Activated CD4-positive, alpha-beta T cell treated with anti-CD3 and anti-CD28 coated beads, Interleukin-2, Interleukin-4, amounts not matched to agents 100 ng/mL and 50 ng/mL, durations not matched to agents 16 hours and 8 hours (primary cell): ENCODE data around the gene SLC25A33.
"Not testable (repeated sequence)": the region's sequence is repeated elsewhere in the genome, so short reads cannot be mapped to it uniquely, and the experiment has no call there.

Experiments
- DNase-seq: peaks from one replicate; pipeline ENCODE4 v3.0.0-alpha.2; 2020; ENCODE audit warnings: low spot score

The SLC25A33 gene

DNA sequence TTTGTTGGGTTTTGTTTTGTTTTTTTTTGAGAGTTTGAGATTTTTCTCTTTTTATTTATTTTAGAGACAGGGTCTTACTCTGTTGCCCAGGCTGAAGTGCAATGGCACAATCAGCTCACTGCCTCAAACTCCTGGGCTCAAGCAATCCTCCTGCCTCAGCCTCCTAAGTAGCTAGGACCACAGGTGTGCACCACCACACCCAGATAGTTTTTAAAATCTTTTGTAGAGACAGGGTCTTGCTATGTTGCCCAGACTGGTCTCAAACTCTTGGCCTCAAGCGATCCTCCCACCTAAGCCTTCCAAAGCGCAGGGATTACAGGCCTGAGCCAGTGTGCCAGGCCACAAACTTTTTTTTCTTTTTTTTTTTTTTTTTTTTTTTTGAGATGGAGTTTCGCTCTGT is 85.8 kb downstream of the SLC25A33 start:
- not testable (repeated sequence) for DNase-seq

DNA sequence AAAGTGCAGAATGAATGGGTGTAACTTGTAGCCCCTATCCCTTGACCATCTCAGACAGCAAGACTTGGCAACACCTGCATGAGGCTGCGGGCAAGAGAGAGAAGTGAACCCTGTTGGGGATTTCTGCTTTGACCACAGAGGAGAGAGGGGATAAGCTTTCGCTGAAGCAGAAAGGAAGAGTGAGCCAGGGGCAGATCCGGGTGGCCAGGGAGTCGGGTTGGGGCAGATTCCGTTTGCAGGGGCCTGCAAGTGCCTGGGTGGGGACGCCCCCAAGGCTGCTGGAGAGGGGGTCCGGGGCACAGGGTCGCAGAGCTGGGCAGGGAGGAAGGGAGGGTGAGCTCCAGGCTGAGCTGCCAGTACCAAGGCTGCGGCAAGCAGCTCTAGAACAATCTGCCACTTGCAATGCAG is 86.9 kb downstream of the SLC25A33 start:
- DNase-seq = peak; percentile 49

DNA sequence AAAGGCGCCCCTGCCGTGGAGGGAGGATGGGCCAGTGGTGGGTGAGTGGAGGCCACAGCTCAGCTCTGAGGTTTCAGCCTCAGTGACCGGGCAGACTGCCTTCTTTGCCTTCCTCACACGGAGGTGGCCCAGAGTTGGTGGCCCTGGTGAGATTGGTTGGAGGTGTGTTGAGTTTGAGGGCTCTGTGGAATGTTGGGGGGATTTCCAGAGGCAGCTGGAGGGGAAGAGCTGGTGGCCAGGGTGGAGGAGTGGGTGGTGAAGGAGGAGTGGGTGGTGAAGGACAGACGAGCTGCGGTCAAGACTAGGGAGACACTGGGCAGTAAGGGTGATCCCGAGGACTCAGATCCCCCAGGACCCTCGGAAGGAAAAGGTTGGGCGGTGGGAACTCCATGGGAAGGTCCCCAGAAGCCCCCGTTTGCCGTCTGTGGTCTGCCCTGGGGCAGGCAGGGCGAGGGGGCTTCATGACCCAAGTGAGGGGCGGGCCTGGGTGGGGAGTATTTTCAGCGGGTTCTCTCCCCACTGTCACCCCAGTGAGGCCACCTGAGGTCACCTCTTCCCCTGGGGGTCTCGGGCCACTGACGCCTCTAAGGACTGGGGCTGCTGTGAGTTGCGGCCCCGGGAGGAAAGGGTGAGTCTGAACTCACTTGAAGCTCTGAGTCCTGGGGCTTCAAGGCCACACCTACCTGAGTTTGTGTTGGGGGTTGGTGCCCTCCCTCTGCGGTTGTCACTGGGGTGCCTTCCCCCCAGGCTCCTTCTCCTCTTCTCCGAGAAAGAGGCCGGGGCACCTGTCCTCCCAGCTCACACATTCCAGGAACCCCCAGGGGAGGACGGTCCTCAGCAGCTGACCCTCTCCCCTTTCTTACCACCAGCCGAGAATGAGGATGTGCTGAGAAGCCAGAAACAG is 89.5 kb downstream of the SLC25A33 start:
- peak; percentile 81 for DNase-seq

DNA sequence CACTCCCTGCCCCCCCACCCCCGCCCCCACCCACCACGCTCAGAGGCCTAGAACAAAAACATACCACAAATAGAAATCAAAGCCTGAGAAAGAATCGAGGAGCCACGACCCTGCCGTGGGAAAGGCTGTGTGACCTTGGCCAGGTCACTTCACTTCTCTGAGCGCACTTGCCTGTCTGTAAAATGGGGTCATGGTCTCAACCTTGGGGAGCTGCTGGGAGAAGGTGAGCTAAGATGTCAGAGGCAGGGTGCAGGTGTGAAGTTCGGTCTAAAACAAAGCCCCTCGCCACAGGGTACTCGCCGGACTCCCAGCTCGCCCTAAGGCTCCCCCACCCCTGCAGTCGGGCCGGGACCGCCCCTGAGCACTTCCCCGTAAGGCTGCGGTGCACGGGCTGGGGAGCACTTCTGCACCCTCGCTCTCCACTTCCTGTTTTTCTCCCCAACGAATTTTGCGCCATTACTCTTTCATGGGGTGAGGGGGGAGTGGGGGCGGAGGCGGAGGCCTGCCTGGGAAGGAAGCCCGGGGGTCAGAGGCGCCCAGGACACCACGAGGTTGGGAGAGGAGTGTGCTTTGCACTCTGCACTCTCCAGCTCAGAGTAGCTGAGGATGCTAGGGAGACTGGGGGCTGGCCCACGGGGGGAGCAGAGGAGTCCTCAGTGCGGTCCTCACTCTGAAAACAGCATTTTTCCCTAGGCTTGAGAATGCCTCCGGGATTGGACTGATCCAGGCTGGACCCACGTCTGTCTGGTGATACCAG is 90.4 kb downstream of the SLC25A33 start:
- DNase-seq = peak; percentile 88

DNA sequence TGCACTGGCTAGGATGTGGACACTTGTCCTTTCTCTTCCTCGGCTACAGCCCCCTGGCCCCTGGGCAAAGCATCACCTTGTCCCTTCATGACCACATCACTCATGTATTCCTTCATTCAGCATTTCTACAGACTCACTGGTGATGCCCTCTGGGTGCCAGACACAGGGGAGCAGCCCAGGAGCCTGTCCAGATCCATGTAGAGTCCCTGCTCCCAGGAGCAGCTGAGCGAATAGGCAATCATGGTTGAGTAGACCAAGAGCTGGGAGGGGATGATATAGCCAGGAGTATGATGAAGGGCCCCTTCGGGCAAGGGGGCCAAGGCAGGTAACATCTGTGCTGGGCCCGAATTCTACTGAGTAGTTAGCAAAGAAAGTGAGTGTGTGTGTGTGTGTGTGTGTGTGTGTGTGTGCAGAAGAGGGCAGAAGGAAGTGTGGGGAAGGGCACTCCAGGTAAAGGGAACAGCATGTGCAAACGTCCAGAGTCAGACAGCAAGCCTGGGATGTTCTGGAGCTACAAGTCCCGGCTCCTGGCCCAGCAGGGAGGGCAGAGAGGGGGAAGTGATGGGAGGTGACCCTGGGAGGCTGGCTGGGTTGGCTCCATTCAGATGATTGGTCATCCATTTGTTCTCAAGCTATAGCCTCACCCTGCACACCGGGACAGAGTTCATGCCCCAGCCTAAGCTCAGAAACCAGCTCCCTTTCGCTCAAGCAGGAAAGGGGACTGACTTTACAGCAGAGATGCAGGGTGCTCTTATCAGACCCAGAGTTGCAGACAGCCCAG is 91.3 kb downstream of the SLC25A33 start:
- peak; percentile 9 for DNase-seq

DNA sequence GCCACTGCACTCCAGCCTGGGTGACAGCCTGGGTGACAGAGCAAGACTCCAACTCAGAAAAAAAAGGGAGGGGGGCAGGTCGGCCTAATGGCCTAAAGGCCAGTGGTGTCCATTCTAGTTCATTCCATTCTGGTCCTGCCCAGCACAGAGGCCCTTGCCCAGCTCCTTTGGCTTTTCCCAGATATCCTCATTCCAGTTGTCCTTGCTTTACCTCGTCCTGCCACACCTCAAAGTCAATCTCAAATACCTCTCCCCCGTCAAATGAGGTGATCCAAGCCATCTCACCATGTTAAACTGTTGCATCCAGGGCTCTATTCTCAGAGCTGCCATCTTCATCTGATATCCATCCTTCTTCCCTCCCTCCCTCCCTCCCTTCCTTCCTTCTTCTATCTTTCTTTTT is 92.3 kb downstream of the SLC25A33 start:
- DNase-seq = no peak

DNA sequence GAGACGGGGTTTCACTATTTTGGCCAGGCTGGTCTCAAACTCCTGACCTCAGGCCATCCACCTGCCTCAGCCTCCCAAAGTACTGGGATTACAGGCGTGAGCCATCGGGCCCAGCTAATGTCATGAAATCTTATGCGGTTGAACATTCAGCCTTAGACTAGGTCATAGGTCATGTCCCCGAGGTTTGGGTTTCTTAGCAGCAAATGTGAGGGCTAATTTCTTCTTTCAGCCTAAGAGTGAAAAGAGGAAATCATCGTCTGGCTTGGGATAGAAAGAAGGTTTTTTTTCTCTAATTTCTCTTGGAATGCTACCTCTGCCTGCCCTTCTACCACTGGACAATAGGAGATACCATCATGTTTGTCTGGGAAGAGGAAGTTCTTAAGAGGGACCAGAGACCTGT is 94.2 kb downstream of the SLC25A33 start:
- no peak for DNase-seq

DNA sequence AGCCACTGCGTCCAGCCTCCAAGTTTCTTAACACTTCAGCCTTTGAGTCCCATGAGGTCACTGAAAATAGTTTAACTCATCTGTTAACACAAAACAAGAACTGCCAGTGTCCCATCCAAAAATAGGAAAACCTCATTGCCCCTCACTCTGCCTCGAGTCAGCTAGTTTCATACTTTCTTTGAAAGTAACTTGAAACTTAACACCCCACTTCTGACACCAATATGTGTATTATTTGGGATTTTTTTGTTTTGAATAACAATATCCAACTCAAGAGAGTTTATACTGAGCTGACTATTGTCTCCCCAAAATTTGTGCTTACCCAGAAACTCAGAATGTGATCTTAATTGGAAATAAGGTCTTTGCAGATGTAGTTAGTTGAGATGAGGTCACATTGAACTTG is 95.3 kb downstream of the SLC25A33 start:
- no peak for DNase-seq
